OCI-LY1 (cell line): ENCODE measurements around the gene EEF1AKMT4.

Experiments
- H2AFZ ChIP-seq: fragments of 200-600 bp; sonication (generic), shearing (Covaris generic); 2 replicates; pipeline ENCODE4 v1.6.0; 2014; ENCODE audit warnings: antibody characterized with exemption, mild to moderate bottlenecking, low read length
- H3F3A ChIP-seq: fragments of 200-600 bp; sonication (generic), shearing (Covaris generic); 2 replicates; pipeline ENCODE4 v1.6.0; 2014; ENCODE audit warnings: mild to moderate bottlenecking, antibody characterized with exemption, low read length, moderate library complexity; ENCODE audit not compliant: insufficient read depth
- H3K27ac ChIP-seq: fragments of 200-600 bp; sonication (generic); 2 replicates; pipeline ENCODE4 v1.5.1; 2014; ENCODE audit warnings: low read length, mixed run types, mild to moderate bottlenecking, low read depth; ENCODE audit not compliant: poor library complexity, severe bottlenecking
- H3K27me3 ChIP-seq: fragments of 200-600 bp; sonication (generic); 2 replicates; pipeline ENCODE4 v1.6.0; 2014; ENCODE audit warnings: antibody characterized with exemption, mild to moderate bottlenecking, low read length, moderate library complexity; ENCODE audit not compliant: insufficient read depth
- H3K36me3 ChIP-seq: fragments of 200-600 bp; sonication (generic); 2 replicates; pipeline ENCODE4 v1.6.1; 2014; ENCODE audit warnings: mild to moderate bottlenecking, antibody characterized with exemption, low read length, moderate library complexity, mixed read lengths; ENCODE audit not compliant: insufficient read depth
- H3K4me1 ChIP-seq: fragments of 200-600 bp; sonication (generic); 2 replicates; pipeline ENCODE4 v1.5.1; 2014; ENCODE audit warnings: mild to moderate bottlenecking, low read length, moderate library complexity; ENCODE audit not compliant: insufficient read depth, severe bottlenecking
- H3K4me2 ChIP-seq: fragments of 200-600 bp; sonication (generic), shearing (Covaris generic); 2 replicates; pipeline ENCODE4 v1.6.1; 2014; ENCODE audit warnings: low read length
- H3K4me3 ChIP-seq: fragments of 200-600 bp; sonication (generic); 2 replicates; pipeline ENCODE4 v1.5.1; 2014; ENCODE audit warnings: low read length, low read depth, mild to moderate bottlenecking, mixed read lengths; ENCODE audit not compliant: poor library complexity, severe bottlenecking
- H3K79me2 ChIP-seq: fragments of 200-600 bp; shearing (Covaris generic); 2 replicates; pipeline ENCODE4 v1.6.1; 2016; ENCODE audit warnings: mixed run types, low read length, mixed read lengths; ENCODE audit not compliant: insufficient read depth
- H3K9ac ChIP-seq: fragments of 200-600 bp; sonication (generic), shearing (Covaris generic); 2 replicates; pipeline ENCODE4 v1.6.1; 2014; ENCODE audit warnings: mild to moderate bottlenecking, low read length, mixed read lengths
- H3K9me2 ChIP-seq: fragments of 200-600 bp; sonication (generic), shearing (Covaris generic); 2 replicates; pipeline ENCODE4 v1.6.1; 2014; ENCODE audit warnings: low read depth, mild to moderate bottlenecking, low read length, mixed read lengths
- H3K9me3 ChIP-seq: fragments of 200-600 bp; shearing (Covaris generic); 2 replicates; pipeline ENCODE4 v1.6.1; 2014; ENCODE audit warnings: low read length, mixed read lengths
- H4K20me1 ChIP-seq: fragments of 200-600 bp; sonication (generic), shearing (Covaris generic); 2 replicates; pipeline ENCODE4 v1.6.0; 2016; ENCODE audit warnings: mild to moderate bottlenecking, low read length; ENCODE audit not compliant: insufficient read depth
- CTCF ChIP-seq: fragments of 200-600 bp; sonication (generic), shearing (Covaris generic); IDR thresholded peaks from 2 replicates; pipeline ENCODE4 v1.5.1; 2017; ENCODE audit warnings: mild to moderate bottlenecking, antibody characterized with exemption, low read length, moderate library complexity, mixed read lengths
- EZH2 ChIP-seq: fragments of 200-600 bp; sonication (generic), shearing (Covaris generic); IDR thresholded peaks from 2 replicates; pipeline ENCODE4 v1.8.0; 2017; ENCODE audit warnings: borderline replicate concordance, mixed run types, mild to moderate bottlenecking, antibody characterized with exemption, low read length, moderate library complexity, mixed read lengths

EEF1AKMT4 gene

GRCh38 chr3:184298759-184299487 lies 49.5 kb downstream of the EEF1AKMT4 start, which contains the start of gene PSMD2:
TSS of gene PSMD2 (plus strand) at chr3:184299241. CDS start at chr3:184299267, 26 bp downstream.
- H3K9me2 ChIP-seq = no peaks in the 10 kb centered on the region
- no peak for TF ChIP-seq CTCF
- no peak for TF ChIP-seq EZH2
- H3K4me1 ChIP-seq = peaks cover 19% of the 10 kb centered on the region
- H4K20me1 ChIP-seq = no peaks in the 10 kb centered on the region
- no peak within 1 kb of the TSS for H3K27ac ChIP-seq
- peaks cover 40% of the 10 kb centered on the region for H3K36me3 ChIP-seq
- peak within 1 kb of the TSS; percentile 92 for H3K4me3 ChIP-seq
- H3K9ac ChIP-seq = peak within 1 kb of the TSS; percentile 93
- H3K4me2 ChIP-seq = peak within 1 kb of the TSS; percentile 89
- H3K27me3 ChIP-seq = no peaks in the 10 kb centered on the region
- no peaks in the 10 kb centered on the region for H3F3A ChIP-seq
- no peaks in the 10 kb centered on the region for H3K9me3 ChIP-seq
- H3K79me2 ChIP-seq = peaks cover 15% of the 10 kb centered on the region
- peak within 1 kb of the TSS; percentile 42; the same call in 1 of the 2 replicates for H2AFZ ChIP-seq

DNA sequence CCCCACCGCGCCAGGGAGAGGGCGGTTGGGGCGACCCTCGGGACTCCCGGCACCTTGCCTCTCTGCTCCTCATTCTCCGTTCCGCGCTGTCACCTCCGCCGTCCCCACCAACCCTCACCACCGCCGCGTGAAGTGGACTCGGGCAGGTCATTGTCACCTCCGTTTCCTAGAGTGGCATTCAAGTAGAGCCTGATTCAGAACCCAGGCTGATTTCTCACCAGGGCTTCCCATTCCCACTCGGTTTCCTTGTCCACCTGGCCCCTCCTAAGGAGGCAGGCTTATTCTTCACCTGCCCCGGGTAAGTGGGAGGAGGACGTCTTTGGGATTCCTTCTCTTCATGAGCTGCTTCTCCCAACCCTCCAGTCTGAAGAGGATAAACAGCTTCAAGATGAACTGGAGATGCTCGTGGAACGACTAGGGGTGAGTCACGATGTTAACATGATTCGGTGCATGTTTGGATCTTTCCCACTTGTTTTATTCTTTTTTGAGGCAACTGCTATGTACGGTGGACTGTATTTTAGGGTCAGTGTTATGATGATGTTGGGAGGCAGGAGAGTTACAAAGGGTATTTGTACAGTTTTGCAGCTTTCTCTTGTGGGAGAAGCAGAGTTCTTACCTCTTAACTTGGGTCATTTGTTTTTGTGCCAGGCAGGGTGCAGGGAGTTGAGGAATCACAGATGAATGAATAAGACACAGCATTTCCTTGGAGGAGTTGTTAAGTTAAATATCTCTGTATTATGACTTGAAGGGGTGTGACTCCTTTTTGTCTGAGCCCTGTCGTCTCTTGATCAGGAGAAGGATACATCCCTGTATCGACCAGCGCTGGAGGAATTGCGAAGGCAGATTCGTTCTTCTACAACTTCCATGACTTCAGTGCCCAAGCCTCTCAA lies 50.3 kb downstream of the EEF1AKMT4 start:
- H3K9me3 ChIP-seq = no peaks in the 10 kb centered on the region
- no peaks in the 10 kb centered on the region for H4K20me1 ChIP-seq
- H3K9me2 ChIP-seq = no peaks in the 10 kb centered on the region
- H3K79me2 ChIP-seq = peaks cover 15% of the 10 kb centered on the region
- H3K36me3 ChIP-seq = peaks cover 48% of the 10 kb centered on the region
- no peaks in the 10 kb centered on the region for H3F3A ChIP-seq
- H3K27me3 ChIP-seq = no peaks in the 10 kb centered on the region
- no peak overlapping the region for H3K27ac ChIP-seq
- TF ChIP-seq CTCF = no peak
- TF ChIP-seq EZH2 = no peak
- peak overlapping the region; percentile 75 for H3K4me2 ChIP-seq
- peaks cover 19% of the 10 kb centered on the region for H3K4me1 ChIP-seq
- H3K9ac ChIP-seq = peak overlapping the region; percentile 93
- H2AFZ ChIP-seq = no peak overlapping the region
- peak overlapping the region; percentile 92 for H3K4me3 ChIP-seq

GRCh38 chr3:184300378-184300720 lies 50.9 kb downstream of the EEF1AKMT4 start:
- H2AFZ ChIP-seq = no peak overlapping the region
- H3K9me2 ChIP-seq = no peaks in the 10 kb centered on the region
- H3K9ac ChIP-seq = peak overlapping the region; percentile 93
- peaks cover 54% of the 10 kb centered on the region for H3K36me3 ChIP-seq
- no peaks in the 10 kb centered on the region for H4K20me1 ChIP-seq
- peak overlapping the region; percentile 92 for H3K4me3 ChIP-seq
- H3K9me3 ChIP-seq = no peaks in the 10 kb centered on the region
- no peak overlapping the region for H3K27ac ChIP-seq
- no peaks in the 10 kb centered on the region for H3F3A ChIP-seq
- peaks cover 15% of the 10 kb centered on the region for H3K79me2 ChIP-seq
- H3K4me2 ChIP-seq = peak overlapping the region; percentile 75
- TF ChIP-seq CTCF (no peak), EZH2 (no peak)
- peaks cover 19% of the 10 kb centered on the region for H3K4me1 ChIP-seq
- H3K27me3 ChIP-seq = no peaks in the 10 kb centered on the region
